Hepatocyte (in vitro differentiated cells): ENCODE data around the gene RIMBP2.

Experiments used
- CTCF ChIP-seq: fragments of 200-600 bp; sonication (generic); IDR thresholded peaks from 2 replicates; pipeline ENCODE4 v1.5.1; 2016; ENCODE audit warnings: antibody characterized with exemption, mild to moderate bottlenecking; ENCODE audit not compliant: poor library complexity
- EZH2 ChIP-seq: fragments of 200-600 bp; sonication (generic); IDR thresholded peaks from 2 replicates; pipeline ENCODE4 v1.6.1; 2016; ENCODE audit warnings: antibody characterized with exemption, mild to moderate bottlenecking, borderline replicate concordance
- EZH2phosphoT487 ChIP-seq: fragments of 200-600 bp; sonication (generic); IDR thresholded peaks from one replicate; pipeline ENCODE4 v1.6.1; 2018; ENCODE audit warnings: antibody characterized with exemption, mild to moderate bottlenecking, low read depth, moderate library complexity; ENCODE audit not compliant: unreplicated experiment, severe bottlenecking

- no peak for TF ChIP-seq CTCF
- no peak for TF ChIP-seq EZH2
- no peak for TF ChIP-seq EZH2phosphoT487
Measured at GRCh38 chr12:130649101-130650045, 66.7 kb downstream of the RIMBP2 start.
